DND-41 (cell line): ENCODE measurements around the gene RBFOX2.

Experiments
- CTCF ChIP-seq: IDR thresholded peaks from 2 replicates; pipeline ENCODE4 v1.5.1; 2012; ENCODE audit warnings: borderline replicate concordance, low read length, moderate library complexity, mild to moderate bottlenecking; ENCODE audit not compliant: poor library complexity, severe bottlenecking; ENCODE audit errors: extremely low read depth
- EZH2 ChIP-seq: IDR thresholded peaks from 3 replicates; pipeline ENCODE4 v1.6.1; 2012; ENCODE audit warnings: borderline replicate concordance, low read depth, mild to moderate bottlenecking, moderate library complexity, low read length, inconsistent platforms; ENCODE audit not compliant: severe bottlenecking

GRCh38 chr22:35861451-35861850, 167.2 kb downstream of the RBFOX2 start:
- no peak for TF ChIP-seq CTCF
- TF ChIP-seq EZH2: no peak
